ENCODE measurements around the gene KCNMA1. TPM values are rescaled to one million over a fixed set of nuclear protein-coding genes. Genes with fewer than 3 reads are reported as not detected.
A peak's percentile ranks its signal among the peaks of the same experiment; 100 is the strongest.

Gene KCNMA1
- total RNA-seq, 1 experiment from 2014 or later, result 143 TPM

DNA sequence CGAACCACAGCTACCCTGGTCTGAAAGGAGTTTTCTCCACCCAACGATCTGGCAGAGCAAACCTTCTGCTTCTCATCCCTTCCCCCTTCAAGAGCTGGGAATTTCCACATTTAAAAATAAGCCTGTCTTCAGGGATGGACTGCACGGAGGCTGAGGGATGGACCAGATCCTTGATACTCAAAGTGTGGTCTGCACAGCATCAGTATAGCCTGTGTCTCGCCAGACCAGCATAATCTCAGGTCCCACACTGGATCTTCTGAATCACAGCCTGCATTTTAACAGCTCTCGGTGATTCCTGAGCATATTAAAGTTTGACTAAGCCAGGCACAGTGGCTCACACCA lies 7.1 kb downstream of the KCNMA1 start:
- POLR2A ChIA-PET (ENCODE audit: unreplicated experiment), result no interaction called here
- intact Hi-C loops (cut with micrococcal nuclease), result no loop called here
- CTCF ChIA-PET, result interaction anchor here (1.1 kb wide), 1 partner anchor 126 kb away, joined by 3 read pairs; no protein-coding TSS in a partner anchor

GRCh38 chr10:77629775-77630506 lies 7.7 kb downstream of the KCNMA1 start:
- BruUV-seq (replicated peaks), result TSS peak; percentile 50
- Histone ChIP-seq H3K79me2 (ENCODE audit: low read length) (peaks cover 96% of the 10 kb centered on the region), H3K36me3 (ENCODE audit: low read depth, low read length) (peaks cover 15% of the 10 kb centered on the region), H3K9me2 (replicated peaks; ENCODE audit: low read length) (no peaks in the 10 kb centered on the region), H3K9ac (ENCODE audit: low read length) (peak overlapping the region; percentile 55), H4K20me1 (ENCODE audit: low read length) (no peaks in the 10 kb centered on the region), H3K4me3 (ENCODE audit: low read length) (peak overlapping the region; percentile 11), H3F3A (ENCODE audit: low read length, unreplicated experiment) (peaks cover 9% of the 10 kb centered on the region), H2AFZ (ENCODE audit: low read length) (no peak overlapping the region), H3K27ac (ENCODE audit: low read length) (peak overlapping the region; percentile 79), H3K27me3 (ENCODE audit: low read length) (no peaks in the 10 kb centered on the region), H3K4me2 (ENCODE audit: low read length) (peak overlapping the region; percentile 56), H3K4me1 (ENCODE audit: insufficient read depth, low read length) (peaks cover 52% of the 10 kb centered on the region), H3K9me3 (ENCODE audit: low read length) (no peaks in the 10 kb centered on the region)
- DNase-seq (peak; percentile 66), ATAC-seq (peak; percentile 41)
- intact Hi-C loops (cut with micrococcal nuclease), result no loop called here
- ChIA-PET POLR2A (ENCODE audit: unreplicated experiment) (interaction anchor here (0.7 to 1.2 kb wide), 2 partner anchors 7 to 465 kb away, joined by 3 read pairs; partner anchors contain the start of gene KCNMA1), CTCF (interaction anchor here (1.1 to 1.6 kb wide), 3 partner anchors 127 to 238 kb away, joined by 3 to 7 read pairs (median 5); no protein-coding TSS in a partner anchor)
- TF ChIP-seq EZH2 (IDR thresholded peaks at IDR 0.05; ENCODE audit: low read length, unreplicated experiment) (no peak), EZH2phosphoT487 (IDR thresholded peaks at IDR 0.05; ENCODE audit: borderline replicate concordance, low read length) (no peak), CTCF (conservative IDR thresholded peaks at IDR 0.05; ENCODE audit: low read depth, low read length) (no peak)

More for the DNA sequence above, 7.1 kb downstream of the KCNMA1 start:
- Histone ChIP-seq H3K27me3 (ENCODE audit: low read length) (no peaks in the 10 kb centered on the region), H3K4me3 (ENCODE audit: low read length) (peak overlapping the region; percentile 11; the same call in 1 of the 2 replicates), H3F3A (ENCODE audit: low read length, unreplicated experiment) (peaks cover 9% of the 10 kb centered on the region), H3K79me2 (ENCODE audit: low read length) (peaks cover 98% of the 10 kb centered on the region), H3K9ac (ENCODE audit: low read length) (peak overlapping the region; percentile 55), H2AFZ (ENCODE audit: low read length) (no peak overlapping the region), H3K36me3 (ENCODE audit: low read depth, low read length) (peaks cover 15% of the 10 kb centered on the region), H4K20me1 (ENCODE audit: low read length) (no peaks in the 10 kb centered on the region), H3K4me1 (ENCODE audit: insufficient read depth, low read length) (peaks cover 57% of the 10 kb centered on the region), H3K9me2 (replicated peaks; ENCODE audit: low read length) (no peaks in the 10 kb centered on the region), H3K4me2 (ENCODE audit: low read length) (peak overlapping the region; percentile 56), H3K27ac (ENCODE audit: low read length) (peak overlapping the region; percentile 79), H3K9me3 (ENCODE audit: low read length) (no peaks in the 10 kb centered on the region)
- DNase-seq (no peak), ATAC-seq (peak; percentile 1)
- no TSS peak for BruUV-seq (replicated peaks)
- no peak for TF ChIP-seq EZH2phosphoT487 (IDR thresholded peaks at IDR 0.05; ENCODE audit: borderline replicate concordance, low read length)
- TF ChIP-seq EZH2 (IDR thresholded peaks at IDR 0.05; ENCODE audit: low read length, unreplicated experiment), result no peak
- TF ChIP-seq CTCF (conservative IDR thresholded peaks at IDR 0.05; ENCODE audit: low read depth, low read length), result no peak

All from PC-3 (cell line).